Activated naive CD8-positive, alpha-beta T cell treated with anti-CD3 and anti-CD28 coated beads, Interleukin-2, amount 50 U/mL, for 16 hours (primary cell): ENCODE measurements around the gene TOMM20L.
"Not testable (repeated sequence)": the region's sequence is repeated elsewhere in the genome, so short reads cannot be mapped to it uniquely, and the experiment has no call there.

ENCODE experiments used
- DNase-seq: peaks from one replicate; pipeline ENCODE4 v3.0.0-alpha.2; 2020; ENCODE audit warnings: low read depth, low spot score

The TOMM20L gene

GRCh38 chr14:58395812-58396788 lies at the start of gene TOMM20L:
TOMM20L (plus strand) TSS chr14:58395930; CDS start chr14:58395958, 28 bp downstream.
- DNase-seq = peak; percentile 19

DNA sequence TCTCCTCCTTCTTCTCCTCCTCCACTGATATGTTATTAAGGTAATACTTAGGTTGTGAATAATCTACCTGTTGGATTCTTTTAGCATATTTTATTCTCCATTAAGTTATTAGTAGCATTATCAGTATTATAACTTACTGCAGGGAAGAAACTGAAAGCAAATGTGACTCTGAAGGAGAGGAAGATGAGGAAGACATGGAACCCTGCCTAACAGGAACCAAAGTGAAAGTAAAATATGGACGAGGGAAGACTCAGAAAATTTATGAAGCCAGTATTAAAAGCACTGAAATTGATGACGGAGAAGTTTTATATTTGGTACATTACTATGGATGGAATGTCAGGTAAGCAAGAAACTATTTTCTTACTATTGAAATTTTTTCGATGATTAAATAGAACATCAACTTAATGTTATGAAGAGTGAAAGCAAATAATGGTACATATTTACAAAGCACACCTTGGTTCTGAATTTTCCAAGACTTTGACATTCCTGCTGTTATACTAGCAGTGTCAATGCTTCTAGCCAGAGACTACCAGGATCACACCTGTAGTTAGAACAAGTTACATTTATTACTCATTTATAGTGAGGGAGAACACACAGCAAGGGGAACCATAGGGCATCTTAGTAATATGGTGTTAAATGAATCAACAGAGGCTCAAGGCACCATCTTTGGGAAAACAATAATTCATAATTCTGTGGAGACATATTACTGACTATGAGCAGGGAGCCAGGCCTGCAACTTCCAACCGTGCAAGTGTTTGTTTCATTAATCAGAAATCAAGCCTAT lies 42.0 kb upstream of the TOMM20L start:
- DNase-seq = no peak

DNA sequence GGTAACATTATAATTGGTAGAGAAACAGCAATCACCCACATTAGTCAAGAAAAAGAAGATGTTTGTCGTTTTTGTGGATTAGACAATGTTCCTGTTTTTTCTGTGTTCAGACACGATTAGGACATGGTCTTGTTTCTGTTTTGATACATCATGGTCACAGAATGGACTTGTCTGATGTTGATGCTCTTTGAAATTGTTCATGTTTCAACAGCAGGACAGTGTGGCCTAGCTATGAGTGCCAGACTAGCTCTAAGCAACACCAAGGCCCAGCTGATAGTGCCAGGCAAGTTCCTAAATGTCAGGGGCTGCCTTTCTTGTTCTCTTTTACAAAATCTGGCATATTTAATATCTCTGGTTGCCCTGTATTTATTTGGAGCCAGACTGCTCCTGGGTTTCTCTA lies 40.9 kb upstream of the TOMM20L start:
- no peak for DNase-seq

- DNase-seq = no peak
Measured at GRCh38 chr14:58356268-58356667, 39.5 kb upstream of the TOMM20L start.

GRCh38 chr14:58362272-58362671 lies 33.5 kb upstream of the TOMM20L start:
- DNase-seq = not testable (repeated sequence)

DNA sequence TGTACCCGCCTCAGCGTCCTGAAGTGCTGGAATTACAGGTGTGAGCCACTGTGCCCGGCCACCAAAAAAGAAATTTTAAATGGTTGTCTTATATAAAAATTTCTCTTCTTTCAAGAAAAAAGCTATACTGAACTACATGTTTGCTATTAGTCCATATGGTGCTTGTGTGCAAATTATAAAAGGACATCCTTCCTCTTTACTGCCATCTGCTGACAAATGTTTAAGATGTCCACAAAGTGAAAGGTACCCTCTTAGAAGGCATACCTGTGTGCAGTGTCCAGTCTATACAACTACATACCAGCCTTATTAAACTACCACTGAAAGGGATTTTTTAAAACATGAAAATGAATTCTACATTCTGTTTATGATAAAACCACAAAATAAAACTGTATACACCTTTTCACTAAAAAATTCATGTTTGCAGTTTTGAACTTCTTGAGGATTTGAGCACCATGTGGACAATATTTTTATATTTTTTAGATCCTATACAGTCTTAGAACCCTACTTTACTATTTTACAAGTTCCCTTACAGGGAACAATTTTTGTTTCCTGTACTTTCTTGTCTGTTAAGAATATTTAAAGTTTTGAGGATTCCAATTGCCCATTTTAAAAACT lies 32.8 kb upstream of the TOMM20L start:
- no peak for DNase-seq

DNA sequence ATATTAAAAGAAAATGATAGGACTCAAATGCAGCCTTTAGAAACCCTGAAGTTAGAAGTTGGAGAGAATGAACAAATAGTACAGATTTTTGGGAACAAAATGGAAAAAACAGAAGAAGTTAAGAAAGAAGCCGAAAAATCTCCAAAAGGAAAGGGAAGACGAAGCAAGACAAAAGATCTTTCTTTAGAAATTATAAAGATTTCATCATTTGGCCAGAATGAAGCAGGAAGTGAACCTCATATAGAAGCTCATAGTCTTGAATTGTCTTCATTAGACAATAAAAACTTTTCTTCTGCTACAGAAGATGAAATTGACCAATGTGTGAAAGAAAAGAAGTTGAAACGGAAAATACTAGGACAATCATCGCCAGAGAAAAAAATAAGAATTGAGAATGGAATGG lies 31.4 kb upstream of the TOMM20L start:
- no peak for DNase-seq

DNA sequence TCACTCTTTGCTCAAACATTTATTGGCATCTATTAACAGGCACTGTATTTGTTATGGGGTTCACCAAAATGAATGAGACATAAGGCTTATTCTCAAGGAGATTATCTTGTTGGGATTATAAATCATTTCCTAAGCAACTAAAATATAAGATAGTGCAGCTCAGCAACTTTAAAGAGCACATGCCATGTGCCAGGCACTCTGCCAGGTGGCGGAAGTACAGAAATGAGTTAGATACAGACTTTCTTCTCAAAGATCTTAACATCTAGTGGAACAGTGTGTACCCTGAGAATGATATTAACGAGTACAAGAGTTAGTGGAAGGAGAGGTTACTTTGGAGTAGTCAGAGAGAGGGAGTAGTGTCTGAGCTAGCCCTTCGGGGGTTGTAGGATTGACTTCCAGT lies 28.4 kb upstream of the TOMM20L start:
- DNase-seq = no peak

- no peak for DNase-seq
Measured at GRCh38 chr14:58368956-58369355, 26.8 kb upstream of the TOMM20L start.

GRCh38 chr14:58376791-58377190 lies 18.9 kb upstream of the TOMM20L start:
- DNase-seq = no peak

DNA sequence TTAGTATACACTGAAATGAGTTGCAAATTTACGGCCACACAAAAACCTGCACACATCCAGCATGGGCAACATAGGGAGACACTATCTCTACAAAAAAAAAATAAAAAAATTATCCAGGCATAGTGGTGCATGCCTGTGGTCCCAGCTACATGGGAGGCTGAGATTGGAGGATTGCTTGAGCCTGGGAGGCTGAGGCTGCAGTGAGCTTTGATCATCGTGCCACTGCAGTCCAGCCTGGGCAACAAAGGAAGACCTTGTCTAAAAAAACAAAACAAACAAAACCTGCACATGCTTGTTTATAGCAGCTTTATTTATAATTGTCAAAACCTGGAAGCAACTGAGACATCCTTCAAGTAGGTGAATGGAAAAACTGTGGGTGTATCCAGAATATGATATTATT lies 4.9 kb upstream of the TOMM20L start:
- no peak for DNase-seq

DNA sequence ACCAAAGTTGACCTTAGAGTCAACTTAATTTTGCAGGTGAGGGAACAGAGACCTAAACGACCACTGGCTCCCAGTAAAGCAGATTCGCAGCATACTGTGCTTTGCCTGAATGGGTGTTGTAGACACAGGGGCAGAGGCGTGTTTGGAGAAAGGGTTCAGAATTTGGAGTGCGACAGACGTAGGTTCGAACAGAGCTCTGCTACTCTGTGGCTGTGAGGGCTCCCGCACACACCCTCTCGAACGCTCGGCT lies 243 bp upstream of the TOMM20L start:
- no peak for DNase-seq

- no peak for DNase-seq
Measured at GRCh38 chr14:58397156-58397555, 1.4 kb downstream of the TOMM20L start.

DNA sequence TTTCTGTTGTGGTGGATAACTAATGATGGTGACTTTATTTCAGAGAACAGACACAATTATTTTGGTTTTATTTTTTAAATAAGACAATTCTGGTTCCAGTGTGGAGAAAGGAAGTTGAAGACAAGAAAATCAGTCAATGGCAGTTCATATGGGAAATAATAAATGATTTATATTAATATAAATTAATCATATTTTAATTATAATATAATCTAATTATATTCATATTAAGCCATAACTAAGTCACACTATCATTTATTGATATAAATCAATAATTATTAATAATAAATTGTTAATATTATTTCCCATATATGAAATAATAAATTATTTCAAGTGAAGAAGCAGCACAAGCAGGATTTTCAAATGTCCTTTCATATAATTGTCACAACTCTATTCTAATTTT lies 2.8 kb downstream of the TOMM20L start:
- no peak for DNase-seq

- DNase-seq = no peak
Measured at GRCh38 chr14:58398895-58399294, 3.2 kb downstream of the TOMM20L start.

DNA sequence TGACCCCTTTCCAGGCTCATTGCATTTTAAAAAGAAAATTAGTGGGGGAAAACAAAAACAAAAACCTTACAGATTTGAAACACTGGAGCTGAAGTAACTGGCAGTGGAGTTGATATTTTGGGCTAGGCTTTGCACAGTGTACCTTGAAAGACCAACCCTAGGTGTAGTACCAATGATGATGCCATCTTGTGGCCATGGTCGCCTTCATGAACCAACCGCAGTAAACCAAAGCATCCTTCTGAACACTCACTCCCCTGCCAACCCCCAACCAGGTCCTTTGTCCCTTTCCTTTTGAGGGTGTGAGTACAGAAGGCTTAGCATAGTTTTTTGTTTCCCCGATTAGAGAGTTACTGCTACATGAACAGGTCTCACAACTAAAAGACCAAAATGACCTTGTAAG lies 5.9 kb downstream of the TOMM20L start:
- DNase-seq = no peak

GRCh38 chr14:58408681-58409215 lies 13.0 kb downstream of the TOMM20L start:
- DNase-seq = no peak

GRCh38 chr14:58414845-58415244 lies 19.1 kb downstream of the TOMM20L start:
- DNase-seq = no peak

- DNase-seq = no peak
Measured at GRCh38 chr14:58415636-58416547, 20.2 kb downstream of the TOMM20L start.

DNA sequence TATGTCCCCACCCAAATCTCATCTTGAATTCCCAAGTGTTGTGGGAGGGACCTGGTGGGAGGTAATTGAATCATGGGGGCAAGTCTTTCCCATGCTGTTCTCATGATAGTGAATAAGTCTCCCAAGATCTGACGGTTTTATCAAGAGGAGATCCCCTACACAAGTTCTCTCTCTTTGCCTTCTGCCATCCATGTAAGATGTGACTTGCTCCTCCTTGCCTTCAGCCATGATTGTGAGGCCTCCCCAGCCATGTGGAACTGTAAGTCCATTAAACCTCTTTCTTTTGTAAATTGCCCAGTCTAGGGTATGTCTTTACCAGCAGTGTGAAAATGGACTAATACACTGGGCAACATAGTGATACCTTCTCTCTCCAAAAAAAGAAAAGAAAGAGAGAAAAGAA lies 21.2 kb downstream of the TOMM20L start:
- DNase-seq = not testable (repeated sequence)

- peak; percentile 0 for DNase-seq
Measured at GRCh38 chr14:58426670-58427280, 31.0 kb downstream of the TOMM20L start.
